GM12878 (cell line): ENCODE results near the gene FGF10. TPM values are rescaled to one million over a fixed set of nuclear protein-coding genes. Genes with fewer than 3 reads are reported as not detected.

ENCODE experiments used
- ATAC-seq: fragments of 200-7000 bp; cut with Tn5 transposase; 3 replicates; pipeline ENCODE4 v1.9.1; 2020; ENCODE audit warnings: mild to moderate bottlenecking, moderate library complexity
- BruUV-seq: library from RNA; stranded (reverse); fragments of 400-500 nt; replicated peaks from 2 replicates; lab custom pipeline; 2021; lab: Mats Ljungman, UMichigan
- CTCF ChIA-PET: fragments of 300-600 bp; sonication (Branson Sonifier 250); formaldehyde crosslinking; extraction: SDS; loops from one replicate; lab custom pipeline; 2021; ENCODE audit warnings: inconsistent platforms; lab: Yijun Ruan, JAX
- POLR2A ChIA-PET: fragments of 350-600 bp; formaldehyde crosslinking; extraction: SDS; loops from one replicate; lab custom pipeline; 2021; ENCODE audit warnings: inconsistent platforms; lab: Charles Lee
- RAD21 ChIA-PET: fragments of 300-600 bp; sonication (Branson Sonifier 250); formaldehyde crosslinking; loops from one replicate; lab custom pipeline; 2023; ENCODE audit warnings: antibody characterized with exemption; ENCODE audit not compliant: unreplicated experiment; lab: Charles Lee
- SMC1A ChIA-PET: fragments of 300-600 bp; sonication (Branson Sonifier 250); formaldehyde crosslinking; loops from one replicate; lab custom pipeline; 2023; ENCODE audit not compliant: unreplicated experiment, uncharacterized antibody; lab: Charles Lee
- DNase-seq: peaks from one replicate; pipeline ENCODE4 v3.0.0-alpha.2; 2011; ENCODE audit warnings: low read depth, low spot score
- FAIRE-seq: peaks from 3 replicates; lab custom pipeline; 2011; peaks lifted over from hg19 to GRCh38; lab: Jason Lieb, UNC
- H2AFZ ChIP-seq: 2 replicates; pipeline ENCODE4 v1.6.0; 2011; ENCODE audit warnings: low read depth, low read length, control low read depth; ENCODE audit not compliant: control insufficient read depth
- H3K27ac ChIP-seq: 2 replicates; pipeline ENCODE4 v1.5.1; 2011; ENCODE audit warnings: control low read depth; ENCODE audit not compliant: control insufficient read depth, insufficient read depth
- H3K27me3 ChIP-seq, 2 experiments: replicated peaks in 1 of 2; 2 replicates each; pipeline versions ENCODE4 v1.6.0 to v1.6.1; 2011; ENCODE audit warnings: low read length in 1 of 2; ENCODE audit not compliant: control insufficient read depth in 2 of 2, insufficient read depth in 2 of 2
- H3K36me3 ChIP-seq, 2 experiments: 2 replicates each; pipeline ENCODE4 v1.5.1; 2011; ENCODE audit warnings: low read length in 1 of 2; ENCODE audit not compliant: control insufficient read depth in 2 of 2, insufficient read depth in 2 of 2
- H3K4me1 ChIP-seq: 2 replicates; pipeline ENCODE4 v1.6.1; 2011; ENCODE audit warnings: mild to moderate bottlenecking, low read length, moderate library complexity, mixed read lengths; ENCODE audit not compliant: control insufficient read depth, insufficient read depth
- H3K4me2 ChIP-seq: 2 replicates; pipeline ENCODE4 v1.6.0; 2011; ENCODE audit warnings: control low read depth; ENCODE audit not compliant: control insufficient read depth, insufficient read depth
- H3K4me3 ChIP-seq: fragments of 200-600 bp; sonication (generic); 2 replicates; pipeline ENCODE4 v1.5.1; 2016
- H3K79me2 ChIP-seq: 2 replicates; pipeline ENCODE4 v1.6.0; 2011; ENCODE audit warnings: low read length; ENCODE audit not compliant: control insufficient read depth, insufficient read depth
- H3K9ac ChIP-seq: 2 replicates; pipeline ENCODE4 v1.8.0; 2011; ENCODE audit warnings: low read length, control low read depth, mixed read lengths; ENCODE audit not compliant: control insufficient read depth, insufficient read depth
- H3K9me3 ChIP-seq: replicated peaks from 3 replicates; pipeline ENCODE4 v1.5.1; 2011; ENCODE audit warnings: mild to moderate bottlenecking, low read length; ENCODE audit not compliant: control insufficient read depth, insufficient read depth
- H4K20me1 ChIP-seq: 2 replicates; pipeline ENCODE4 v1.6.0; 2011; ENCODE audit not compliant: control insufficient read depth, insufficient read depth
- BCL3 ChIP-seq: IDR thresholded peaks from 2 replicates; pipeline ENCODE4 v1.6.1; 2011; ENCODE audit warnings: borderline replicate concordance, low read depth, mild to moderate bottlenecking, moderate library complexity, low read length; ENCODE audit not compliant: insufficient read depth, poor library complexity, severe bottlenecking
- CUX1 ChIP-seq: IDR thresholded peaks from 2 replicates; pipeline ENCODE4 v1.6.1; 2012; ENCODE audit warnings: improper control_type of control experiment, low read depth, low read length; ENCODE audit not compliant: insufficient replicate concordance
- DPF2 ChIP-seq: fragments of 450-650 bp; IDR thresholded peaks from 2 replicates; pipeline ENCODE4 v1.6.1; 2017; ENCODE audit warnings: mild to moderate bottlenecking
- IKZF1 ChIP-seq: fragments of 450-650 bp; conservative IDR thresholded peaks from 2 replicates; pipeline ENCODE4 v1.6.1; 2017; ENCODE audit warnings: antibody characterized with exemption, mild to moderate bottlenecking
- NBN ChIP-seq: fragments of 450-650 bp; IDR thresholded peaks from 2 replicates; pipeline ENCODE4 v1.6.1; 2016
- POU2F2 ChIP-seq: IDR thresholded peaks from 3 replicates; pipeline ENCODE4 v1.6.1; 2011; ENCODE audit warnings: low read depth, mild to moderate bottlenecking, low read length, borderline replicate concordance
- RUNX3 ChIP-seq: IDR thresholded peaks from 2 replicates; pipeline ENCODE4 v1.6.1; 2012; ENCODE audit warnings: low read length, inconsistent platforms
- SP1 ChIP-seq: IDR thresholded peaks from one replicate; pipeline ENCODE4 v1.6.1; 2011; ENCODE audit warnings: low read depth, low read length
- SREBF1 ChIP-seq: IDR thresholded peaks from 2 replicates; pipeline ENCODE4 v1.6.1; 2012; ENCODE audit warnings: mild to moderate bottlenecking, low read length
- ZSCAN29 ChIP-seq: fragments of 450-650 bp; IDR thresholded peaks from 2 replicates; pipeline ENCODE4 v1.6.1; 2017; ENCODE audit warnings: mild to moderate bottlenecking, moderate library complexity
- WGBS: methylation state at CpG from one replicate; pipeline ENCODE4 v1.1.6; 2016; ENCODE audit warnings: low lambda C conversion rate; ENCODE audit not compliant: insufficient replicate concordance, insufficient coverage; ENCODE audit errors: missing lambda C conversion rate; 5-methylcytosine and 5-hydroxymethylcytosine counted together
- in situ Hi-C: fragments of 300-500 bp; cut with MboI; formaldehyde crosslinking; loops from 9 replicates; pipeline ENCODE4 v1.14.3; 2018; ENCODE audit warnings: mixed read lengths
- intact Hi-C: fragments of 100-400 bp; cut with micrococcal nuclease; formaldehyde crosslinking; loops from one replicate; pipeline ENCODE4 v1.14.2; 2022; ENCODE audit not compliant: unreplicated experiment
- polyA plus RNA-seq, 11 experiments: library from polyadenylated mRNA; depleted of rRNA in 4 of 11; unstranded in 6 of 11; stranded (reverse) in 5 of 11; fragments of >200 nt; fragmentation: Nextera tagmentation in 4 of 11; fragmentation: Illumina TruSeq in 1 of 11; extraction: Ambion mirVana in 4 of 11; extraction: Trizol in 1 of 11; gene quantifications; 1 replicate in 1 of 11; 2 replicates in 10 of 11; pipeline versions ENCODE4 v1.2.1 to v1.2.3, GENCODE V29; 2011 to 2016; ENCODE audit warnings: inconsistent platforms in 2 of 11, missing spikeins in 2 of 11, low read depth in 1 of 11
- total RNA-seq, 4 experiments: library from RNA; depleted of rRNA in 3 of 4; stranded (reverse); fragments of >200 nt in 3 of 4; fragmentation: Illumina TruSeq in 1 of 4; extraction: Trizol in 1 of 4; gene quantifications; 2 replicates each; pipeline versions ENCODE4 v1.2.1 to v1.2.3, GENCODE V29; 2013 to 2021

The FGF10 gene
- total and polyA plus RNA-seq, 10 of the 15 experiments (the other 5 are each of a cell fraction or from before 2014, with no cell fraction given) = not detected

DNA sequence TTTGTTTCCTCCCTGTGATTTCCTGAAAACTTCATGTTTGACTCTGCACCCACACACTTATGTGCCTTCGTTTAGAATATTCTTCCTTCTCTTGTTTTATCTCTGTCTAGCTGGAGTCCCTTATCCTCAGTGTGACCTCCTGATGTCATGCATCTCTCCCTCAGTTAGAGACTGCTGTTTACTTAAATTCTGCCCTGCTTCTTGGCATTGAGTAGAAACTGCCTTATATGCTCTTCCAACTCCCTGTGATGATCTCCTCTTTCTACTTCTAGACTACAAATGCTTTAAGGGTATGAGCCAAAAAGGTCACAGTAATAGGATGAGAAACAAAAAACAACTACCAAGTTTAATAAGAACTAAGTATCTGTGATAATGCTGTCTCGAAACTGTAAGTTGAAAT is 12.2 kb downstream of the FGF10 start (continued):
- TF ChIP-seq BCL3 = no peak
- TF ChIP-seq SREBF1 = no peak

DNA sequence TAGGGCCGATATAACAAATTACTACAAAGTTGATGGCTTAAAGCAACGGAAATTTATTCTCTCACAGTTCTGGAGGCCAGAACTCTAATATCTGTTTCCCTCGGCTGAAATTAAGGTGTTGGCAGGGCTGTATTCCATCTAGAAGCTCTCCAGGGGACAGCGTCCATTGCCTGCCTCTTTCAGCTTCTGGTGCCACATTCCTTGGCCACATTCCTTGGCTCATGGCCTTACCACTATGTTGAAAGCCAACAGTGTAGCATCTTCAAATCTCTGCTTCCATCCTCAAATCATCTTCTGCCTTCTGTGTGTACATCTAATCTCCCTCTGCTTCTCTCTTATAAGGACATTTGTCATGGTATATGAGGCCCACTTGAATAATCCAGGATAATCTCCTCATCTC is 17.2 kb downstream of the FGF10 start:
- H3K36me3 ChIP-seq = no peaks in the 10 kb centered on the region
- no peaks in the 10 kb centered on the region for H4K20me1 ChIP-seq
- no peaks in the 10 kb centered on the region for H3K79me2 ChIP-seq
- H3K4me1 ChIP-seq = no peaks in the 10 kb centered on the region
- no peak overlapping the region for H3K4me3 ChIP-seq
- DNase-seq (no peak), ATAC-seq (no peak), FAIRE-seq (no peak)
- ChIA-PET RAD21 (no interaction called here), SMC1A (no interaction called here), POLR2A (no interaction called here), CTCF (no interaction called here)
- 8% methylated on average over 4 of the region's 4 CpGs for WGBS
- no peak overlapping the region for H3K4me2 ChIP-seq
- H2AFZ ChIP-seq = no peak overlapping the region
- in situ Hi-C loops = no loop called here
- H3K9me3 ChIP-seq = no peaks in the 10 kb centered on the region
- H3K27me3 ChIP-seq = no peaks in the 10 kb centered on the region
- H3K9ac ChIP-seq = no peak overlapping the region
- no peak for TF ChIP-seq NBN
- no peak for TF ChIP-seq SP1
- TF ChIP-seq DPF2 = no peak
- TF ChIP-seq CUX1 = no peak
- TF ChIP-seq RUNX3 = no peak
- TF ChIP-seq IKZF1 = no peak
- TF ChIP-seq POU2F2 = no peak
- TF ChIP-seq ZSCAN29 = no peak
- no TSS peak for BruUV-seq
- H3K27ac ChIP-seq = no peak overlapping the region
- intact Hi-C loops = no loop called here
